Stimulated activated naive B cell treated with anti-CD40 and anti-IgM and Interleukin-4, amounts not matched to agents 10 μg/mL and 1 μg/mL and 100 μg/mL, for 72 hours (primary cell): ENCODE measurements around the gene BCO1.
A peak's percentile ranks its signal among the peaks of the same experiment; 100 is the strongest.

Experiments used
- ATAC-seq, 2 donors: fragments of 150-1000 bp; cut with Tn5 transposase; replicated peaks; 2 replicates each; pipeline ENCODE4 v1.10.0; 2021; ENCODE audit warnings: moderate library complexity in 1 of 2
- DNase-seq: peaks from one replicate; pipeline ENCODE4 v3.0.0; 2021
- H3K27ac Mint-ChIP-seq: one replicate; pipeline ENCODE4 v1.8.0; 2022; ENCODE audit warnings: mild to moderate bottlenecking, mixed read lengths
- H3K27me3 Mint-ChIP-seq, 2 donors: one replicate each; pipeline ENCODE4 v1.8.0; 2022; ENCODE audit warnings: mixed read lengths in 2 of 2
- H3K36me3 Mint-ChIP-seq, 2 donors: one replicate each; pipeline ENCODE4 v1.8.0; 2022; ENCODE audit warnings: mixed read lengths in 2 of 2, mild to moderate bottlenecking in 1 of 2
- H3K4me1 Mint-ChIP-seq, 2 donors: one replicate each; pipeline ENCODE4 v1.8.0; 2022; ENCODE audit warnings: mixed read lengths in 2 of 2, mild to moderate bottlenecking in 1 of 2
- H3K4me3 Mint-ChIP-seq, 2 donors: one replicate each; pipeline ENCODE4 v1.8.0; 2022; ENCODE audit warnings: mild to moderate bottlenecking in 2 of 2, mixed read lengths in 2 of 2, moderate library complexity in 1 of 2
- H3K9me3 Mint-ChIP-seq, 2 donors: one replicate each; pipeline ENCODE4 v1.8.0; 2022; ENCODE audit warnings: mixed read lengths in 2 of 2, mild to moderate bottlenecking in 1 of 2

The BCO1 gene

DNA sequence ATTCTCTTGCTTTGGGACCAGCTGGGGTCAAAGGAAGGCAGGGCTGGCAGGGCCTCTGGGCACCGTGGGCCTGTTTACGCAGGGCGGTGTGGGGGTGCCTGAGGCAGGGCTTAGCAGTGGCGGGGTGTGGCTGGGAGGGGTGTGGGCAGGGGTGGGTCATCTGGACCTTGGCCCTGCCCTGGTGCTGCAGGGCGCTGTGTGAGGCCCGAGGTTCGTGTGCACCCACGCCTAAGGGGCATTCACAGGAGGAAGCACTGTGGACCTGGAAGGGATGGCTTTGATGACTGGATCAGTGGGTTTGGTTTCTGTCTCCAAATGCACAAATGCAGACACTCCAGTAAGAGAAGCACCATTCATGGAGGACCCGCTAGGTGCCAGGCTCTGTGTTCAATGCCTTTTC, 37.3 kb downstream of the BCO1 start:
- Mint-ChIP-seq H3K27ac (no peak overlapping the region), H3K27me3 (peaks cover 7 to 10% of the 10 kb centered on the region in 2 donors), H3K4me3 (no peak overlapping the region), H3K36me3 (no peaks in the 10 kb centered on the region), H3K4me1 (no peaks in the 10 kb centered on the region), H3K9me3 (no peaks in the 10 kb centered on the region)
- no peak for DNase-seq
- no peak for ATAC-seq

GRCh38 chr16:81276323-81276722, 37.8 kb downstream of the BCO1 start:
- no peak for DNase-seq
- no peaks in the 10 kb centered on the region for H3K4me1 Mint-ChIP-seq
- H3K9me3 Mint-ChIP-seq: no peaks in the 10 kb centered on the region
- H3K4me3 Mint-ChIP-seq: no peak overlapping the region
- ATAC-seq: no peak
- H3K27ac Mint-ChIP-seq: no peak overlapping the region
- peaks cover 7 to 10% of the 10 kb centered on the region in 2 donors for H3K27me3 Mint-ChIP-seq
- H3K36me3 Mint-ChIP-seq: no peaks in the 10 kb centered on the region

DNA sequence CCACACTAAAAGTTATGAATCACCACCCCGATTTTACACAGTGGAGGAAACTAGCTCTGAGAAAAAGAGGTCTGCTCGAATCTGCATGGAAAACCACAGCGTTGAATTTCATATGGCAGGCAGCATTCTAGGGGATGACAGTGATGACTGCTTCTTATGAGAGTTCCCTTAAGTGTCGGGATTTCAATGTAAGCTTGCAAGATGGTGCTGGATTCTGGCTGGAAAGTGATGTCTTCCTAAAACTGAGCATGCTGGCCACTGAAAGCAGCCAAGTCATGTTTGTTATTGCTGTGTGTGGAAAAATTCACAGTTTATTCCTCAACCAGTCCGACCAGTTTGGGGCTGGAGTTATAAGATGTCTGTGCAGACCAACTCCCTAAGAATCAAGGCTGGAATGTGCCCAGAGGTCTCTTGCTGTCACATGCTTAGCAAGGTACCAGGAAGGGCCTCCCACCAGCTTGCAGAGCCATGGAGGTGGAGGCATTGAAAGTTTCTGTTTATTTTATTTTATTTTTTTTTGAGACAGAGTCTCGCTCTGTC, 39.1 kb downstream of the BCO1 start:
- H3K9me3 Mint-ChIP-seq: no peaks in the 10 kb centered on the region
- H3K27me3 Mint-ChIP-seq: peaks cover 4 to 16% of the 10 kb centered on the region in 2 donors
- no peak overlapping the region for H3K4me3 Mint-ChIP-seq
- no peak for ATAC-seq
- DNase-seq: no peak
- no peak overlapping the region for H3K27ac Mint-ChIP-seq
- H3K36me3 Mint-ChIP-seq: no peaks in the 10 kb centered on the region
- H3K4me1 Mint-ChIP-seq: no peaks in the 10 kb centered on the region

- DNase-seq: no peak
- Mint-ChIP-seq H3K4me3 (no peak overlapping the region), H3K9me3 (no peaks in the 10 kb centered on the region), H3K27me3 (peaks cover 4 to 18% of the 10 kb centered on the region in 2 donors), H3K4me1 (no peaks in the 10 kb centered on the region), H3K27ac (no peak overlapping the region), H3K36me3 (no peaks in the 10 kb centered on the region)
- ATAC-seq: no peak
These were observed 40.0 kb downstream of the BCO1 start for GRCh38 chr16:81278526-81278925.

- Mint-ChIP-seq H3K4me3 (no peak overlapping the region), H3K27me3 (peaks cover 4 to 18% of the 10 kb centered on the region in 2 donors), H3K27ac (no peak overlapping the region), H3K9me3 (no peaks in the 10 kb centered on the region), H3K36me3 (no peaks in the 10 kb centered on the region), H3K4me1 (no peaks in the 10 kb centered on the region)
- ATAC-seq (no peak), DNase-seq (no peak)
These were observed 40.9 kb downstream of the BCO1 start for GRCh38 chr16:81279392-81279791.

DNA sequence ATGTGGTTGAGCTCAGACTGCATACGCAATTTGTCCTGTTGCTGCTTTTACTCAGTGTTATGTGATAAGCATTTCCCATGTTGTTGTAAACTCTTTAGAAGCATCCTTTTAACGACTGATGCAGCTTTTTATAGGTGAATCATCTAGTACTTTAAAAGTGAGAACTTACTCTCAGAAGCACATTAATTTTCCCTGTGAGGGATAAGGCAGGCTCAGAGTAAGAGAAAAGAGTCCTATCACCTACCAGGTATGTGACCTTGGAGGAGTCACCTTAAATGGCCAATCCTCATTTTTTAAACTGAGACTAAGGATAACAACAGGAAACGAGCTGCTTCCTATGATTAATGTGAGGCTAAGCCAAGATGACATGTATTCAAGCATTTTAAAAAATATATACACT, 41.9 kb downstream of the BCO1 start:
- H3K4me3 Mint-ChIP-seq: no peak overlapping the region
- H3K27me3 Mint-ChIP-seq: peaks cover 2 to 13% of the 10 kb centered on the region in 2 donors
- no peak for ATAC-seq
- no peaks in the 10 kb centered on the region for H3K36me3 Mint-ChIP-seq
- no peaks in the 10 kb centered on the region for H3K9me3 Mint-ChIP-seq
- DNase-seq: no peak
- no peaks in the 10 kb centered on the region for H3K4me1 Mint-ChIP-seq
- H3K27ac Mint-ChIP-seq: no peak overlapping the region

DNA sequence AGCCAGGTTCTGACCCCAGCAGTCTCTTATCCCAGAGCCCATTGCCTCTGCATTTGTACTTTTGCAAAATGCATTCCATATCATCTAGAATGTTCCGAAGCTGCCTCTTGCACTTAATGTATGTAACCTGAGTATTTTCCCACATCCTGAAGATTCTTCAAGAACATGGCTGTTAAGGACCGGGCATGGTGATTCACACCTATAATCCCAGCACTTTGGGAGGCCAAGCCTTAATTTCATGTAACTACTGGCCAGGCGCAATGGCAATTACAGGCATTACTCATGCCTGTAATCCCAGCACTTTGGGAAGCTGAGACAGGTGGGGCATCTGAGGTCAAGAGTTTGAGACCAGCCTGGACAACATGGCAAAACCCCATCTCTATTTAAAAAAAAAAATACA, 44.6 kb downstream of the BCO1 start:
- Mint-ChIP-seq H3K9me3 (no peaks in the 10 kb centered on the region), H3K27ac (no peak overlapping the region), H3K27me3 (peaks cover 0 to 12% of the 10 kb centered on the region in 2 donors), H3K4me3 (no peak overlapping the region), H3K4me1 (no peaks in the 10 kb centered on the region), H3K36me3 (no peaks in the 10 kb centered on the region)
- ATAC-seq (no peak), DNase-seq (no peak)

GRCh38 chr16:81284995-81285600, 46.6 kb downstream of the BCO1 start:
- Mint-ChIP-seq H3K27ac (no peak overlapping the region), H3K4me3 (no peak overlapping the region), H3K9me3 (no peaks in the 10 kb centered on the region), H3K4me1 (no peaks in the 10 kb centered on the region), H3K27me3 (peaks cover 0 to 12% of the 10 kb centered on the region in 2 donors), H3K36me3 (no peaks in the 10 kb centered on the region)
- no peak for DNase-seq
- no peak for ATAC-seq

DNA sequence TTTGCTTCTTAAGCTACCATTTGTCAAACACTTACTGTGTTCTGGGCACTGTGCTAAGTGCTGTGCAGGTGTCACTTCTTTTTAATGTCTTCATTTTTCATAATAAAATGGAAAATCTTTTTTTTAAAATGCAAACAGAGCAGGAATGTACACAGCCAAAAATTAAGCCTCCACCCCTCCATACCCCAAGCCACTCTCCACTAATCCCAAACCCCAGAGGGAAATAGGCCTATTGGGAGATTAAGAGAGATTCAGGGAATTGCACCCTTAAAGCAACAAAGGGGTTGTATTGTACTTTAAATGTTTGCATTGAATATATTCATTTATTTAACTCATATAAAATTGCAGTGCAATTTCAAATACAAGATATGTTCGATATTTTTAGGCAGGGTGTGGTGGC, 47.7 kb downstream of the BCO1 start:
- Mint-ChIP-seq H3K9me3 (no peaks in the 10 kb centered on the region), H3K27ac (no peak overlapping the region), H3K4me3 (no peak overlapping the region), H3K27me3 (peaks cover 1 to 14% of the 10 kb centered on the region in 2 donors), H3K4me1 (no peaks in the 10 kb centered on the region), H3K36me3 (no peaks in the 10 kb centered on the region)
- DNase-seq (no peak), ATAC-seq (no peak)

DNA sequence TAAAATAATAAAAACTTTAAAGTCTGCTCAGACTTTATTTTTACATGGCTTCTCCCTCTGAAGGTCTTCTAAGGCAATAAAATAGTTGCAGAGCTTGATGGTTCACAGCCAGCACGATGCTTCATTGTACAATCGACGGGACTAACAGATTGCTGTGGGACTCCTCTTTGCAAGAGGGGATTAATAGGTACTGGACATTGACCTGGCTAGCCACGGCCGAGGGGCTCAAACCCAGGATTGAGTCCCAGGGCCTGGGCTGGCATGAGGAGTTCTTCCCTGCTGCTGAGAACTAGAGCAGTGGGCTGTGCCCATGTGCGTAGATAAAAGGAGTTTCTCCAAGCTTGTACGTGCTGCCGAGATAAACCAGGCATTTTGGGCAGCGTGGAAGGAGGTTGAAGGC, 52.6 kb downstream of the BCO1 start:
- Mint-ChIP-seq H3K27me3 (peaks cover 17 to 34% of the 10 kb centered on the region in 2 donors), H3K9me3 (no peaks in the 10 kb centered on the region), H3K4me1 (no peaks in the 10 kb centered on the region), H3K27ac (no peak overlapping the region), H3K36me3 (no peaks in the 10 kb centered on the region), H3K4me3 (no peak overlapping the region)
- DNase-seq: no peak
- ATAC-seq: no peak

DNA sequence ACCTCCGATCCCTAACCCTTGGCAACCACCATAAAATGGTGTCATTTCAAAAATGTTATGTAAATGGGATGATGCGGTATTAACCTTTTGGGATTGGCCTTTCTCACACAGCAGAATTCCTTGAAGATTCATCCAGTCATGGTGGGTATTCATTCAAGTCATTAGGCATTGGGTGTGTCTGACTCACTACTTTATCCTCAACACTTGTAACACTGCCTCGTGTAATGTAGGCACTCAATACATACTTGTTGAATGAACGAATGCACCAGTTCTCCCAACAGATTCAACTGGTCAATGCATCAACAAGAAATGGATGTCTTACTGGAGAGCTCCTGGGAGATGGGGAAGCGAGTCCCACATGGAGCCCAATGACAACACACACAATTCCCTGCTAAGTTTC, 54.4 kb downstream of the BCO1 start:
- Mint-ChIP-seq H3K4me1 (no peaks in the 10 kb centered on the region), H3K4me3 (no peak overlapping the region), H3K36me3 (no peaks in the 10 kb centered on the region), H3K9me3 (no peaks in the 10 kb centered on the region), H3K27ac (no peak overlapping the region), H3K27me3 (peaks cover 24 to 34% of the 10 kb centered on the region in 2 donors)
- ATAC-seq: no peak
- no peak for DNase-seq

- no peak overlapping the region for H3K4me3 Mint-ChIP-seq
- no peak overlapping the region for H3K27ac Mint-ChIP-seq
- ATAC-seq (no peak), DNase-seq (no peak)
- no peaks in the 10 kb centered on the region for H3K36me3 Mint-ChIP-seq
- peaks cover 24 to 34% of the 10 kb centered on the region in 2 donors for H3K27me3 Mint-ChIP-seq
- H3K9me3 Mint-ChIP-seq: no peaks in the 10 kb centered on the region
- H3K4me1 Mint-ChIP-seq: no peaks in the 10 kb centered on the region
These were observed 55.7 kb downstream of the BCO1 start for GRCh38 chr16:81293909-81294802.

- no peaks in the 10 kb centered on the region for H3K4me1 Mint-ChIP-seq
- H3K27me3 Mint-ChIP-seq: peaks cover 20 to 28% of the 10 kb centered on the region in 2 donors
- peak overlapping the region; percentile 31 for H3K27ac Mint-ChIP-seq
- no peaks in the 10 kb centered on the region for H3K9me3 Mint-ChIP-seq
- no peak for DNase-seq
- peaks cover 0 to 6% of the 10 kb centered on the region in 2 donors for H3K36me3 Mint-ChIP-seq
- no peak for ATAC-seq
- no peak overlapping the region for H3K4me3 Mint-ChIP-seq
These were observed 58.1 kb downstream of the BCO1 start for GRCh38 chr16:81296631-81297030.

GRCh38 chr16:81307770-81308169, 69.3 kb downstream of the BCO1 start:
- H3K36me3 Mint-ChIP-seq: peaks cover 3 to 17% of the 10 kb centered on the region in 2 donors
- no peak overlapping the region for H3K27ac Mint-ChIP-seq

More at GRCh38 chr16:81307770-81308169, 69.3 kb downstream of the BCO1 start:
- Mint-ChIP-seq H3K4me1 (peaks cover 8 to 26% of the 10 kb centered on the region in 2 donors), H3K27me3 (no peaks in the 10 kb centered on the region), H3K4me3 (no peak overlapping the region), H3K9me3 (no peaks in the 10 kb centered on the region)
- ATAC-seq (no peak), DNase-seq (no peak)
